GM12892 (cell line): ENCODE measurements around the gene SLC13A2.

Source experiments
- POLR2A ChIP-seq: IDR thresholded peaks from 2 replicates; pipeline ENCODE4 v1.6.1; 2011; ENCODE audit warnings: low read depth, low read length, control low read depth
- POLR2AphosphoS5 ChIP-seq: IDR thresholded peaks from 2 replicates; pipeline ENCODE4 v1.6.1; 2011; ENCODE audit warnings: low read depth, low read length, control low read depth

- TF ChIP-seq POLR2AphosphoS5 (no peak), POLR2A (no peak)
Observed at GRCh38 chr17:28524476-28525424, 51.3 kb downstream of the SLC13A2 start.
